Thyroid gland (tissue), 4 donors: ENCODE results near the gene AFF3.

Experiments
- CTCF ChIP-seq, 6 experiments: fragments of 200-600 bp in 3 of 6; fragments of 450-650 bp in 3 of 6; sonication (generic) in 3 of 6; IDR thresholded peaks; one replicate each; pipeline ENCODE4 v1.5.1; 2016 to 2019; ENCODE audit warnings: antibody characterized with exemption in 6 of 6, mild to moderate bottlenecking in 2 of 6, inconsistent platforms in 1 of 6, moderate library complexity in 1 of 6
- POLR2A ChIP-seq, 2 donors: fragments of 450-650 bp; IDR thresholded peaks; one replicate each; pipeline ENCODE4 v1.6.1; 2017; ENCODE audit warnings: antibody characterized with exemption in 2 of 2, mild to moderate bottlenecking in 2 of 2, moderate library complexity in 1 of 2

GRCh38 chr2:99634234-99634633 lies 508.2 kb downstream of the AFF3 start:
- TF ChIP-seq CTCF (IDR thresholded peaks at IDR 0.05) (no peak), POLR2A (IDR thresholded peaks at IDR 0.05) (no peak)
